OCI-LY3 (cell line): ENCODE data around the gene CYP27A1.

Source experiments
- CTCF ChIP-seq: fragments of 200-600, 300-600 bp; sonication (generic); IDR thresholded peaks from 2 replicates; pipeline ENCODE4 v1.5.1; 2014; ENCODE audit warnings: antibody characterized with exemption, low read length, low read depth
- EZH2phosphoT487 ChIP-seq: fragments of 200-600 bp; shearing (Covaris generic); IDR thresholded peaks from 2 replicates; pipeline ENCODE4 v1.6.1; 2018; ENCODE audit warnings: antibody characterized with exemption, mixed run types, low read depth

GRCh38 chr2:218788529-218789255 is 6.7 kb downstream of the CYP27A1 start:
- TF ChIP-seq CTCF (no peak), EZH2phosphoT487 (no peak)
